BE2C (cell line): ENCODE data around the gene NRGN. TPM values are rescaled to one million over a fixed set of nuclear protein-coding genes. Genes with fewer than 3 reads are reported as not detected.

ENCODE experiments used
- DNase-seq: peaks from one replicate; pipeline ENCODE4 v3.0.0-alpha.2; 2020
- H3K27me3 ChIP-seq: fragments of 250-450 bp; sonication (Bioruptor Pico); 2 replicates; pipeline ENCODE4 v1.5.1; 2020; ENCODE audit warnings: mild to moderate bottlenecking
- H3K36me3 ChIP-seq: fragments of 250-450 bp; sonication (Bioruptor Pico); 2 replicates; pipeline ENCODE4 v1.5.1; 2020; ENCODE audit warnings: mild to moderate bottlenecking
- H3K4me1 ChIP-seq: fragments of 250-450 bp; sonication (Bioruptor Pico); 2 replicates; pipeline ENCODE4 v1.5.1; 2020
- H3K4me3 ChIP-seq: 2 replicates; pipeline ENCODE4 v1.5.1; 2011; ENCODE audit warnings: low read depth, low read length
- H3K9me3 ChIP-seq: fragments of 250-450 bp; sonication (Bioruptor Pico); 2 replicates; pipeline ENCODE4 v1.5.1; 2020
- CTCF ChIP-seq: IDR thresholded peaks from 2 replicates; pipeline ENCODE4 v1.5.1; 2012; ENCODE audit warnings: mild to moderate bottlenecking, low read depth, low read length
- polyA plus RNA-seq: library from polyadenylated mRNA; unstranded; fragments of >200 nt; gene quantifications from one replicate; pipeline ENCODE4 v1.2.1, GENCODE V29; 2012; ENCODE audit warnings: low read depth, missing spikeins; ENCODE audit not compliant: insufficient read length, insufficient read depth

The NRGN gene
- 55.6 TPM for polyA plus RNA-seq

- DNase-seq, result peak; percentile 96
- no peaks in the 10 kb centered on the region for H3K9me3 ChIP-seq
- TF ChIP-seq CTCF, result no peak
- H3K4me3 ChIP-seq, result peak within 1 kb of the TSS; percentile 66
- no peaks in the 10 kb centered on the region; the same call in 1 of the 2 replicates for H3K4me1 ChIP-seq
- no peaks in the 10 kb centered on the region for H3K36me3 ChIP-seq
- no peaks in the 10 kb centered on the region for H3K27me3 ChIP-seq
Observed at GRCh38 chr11:124739479-124740276, at the start of gene NRGN. Gene NRGN, plus strand, starts transcription at chr11:124739942. Its CDS starts 143 bp downstream, at chr11:124740085.

DNA sequence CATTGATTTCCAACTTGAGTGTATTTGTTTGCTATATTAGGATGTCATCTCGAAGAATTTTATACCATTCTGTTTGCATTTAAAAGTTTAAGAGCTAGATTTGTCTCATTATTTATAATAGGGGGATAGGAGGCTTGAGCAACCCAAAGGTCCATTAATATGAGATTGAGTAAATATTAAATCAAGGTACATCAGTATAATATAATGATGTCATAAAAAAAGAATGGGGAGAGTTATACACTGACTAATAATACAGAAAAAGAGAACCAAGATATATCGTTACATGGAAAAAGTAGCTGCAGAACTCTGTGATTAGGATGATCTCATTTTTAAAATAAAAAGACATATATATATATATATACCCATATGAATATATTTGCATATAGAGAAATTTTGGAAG, 46.6 kb upstream of the NRGN start:
- DNase-seq, result no peak
- no peaks in the 10 kb centered on the region for H3K4me1 ChIP-seq
- H3K36me3 ChIP-seq, result no peaks in the 10 kb centered on the region
- TF ChIP-seq CTCF, result no peak
- H3K9me3 ChIP-seq, result no peaks in the 10 kb centered on the region
- no peak overlapping the region for H3K4me3 ChIP-seq
- no peaks in the 10 kb centered on the region for H3K27me3 ChIP-seq

DNA sequence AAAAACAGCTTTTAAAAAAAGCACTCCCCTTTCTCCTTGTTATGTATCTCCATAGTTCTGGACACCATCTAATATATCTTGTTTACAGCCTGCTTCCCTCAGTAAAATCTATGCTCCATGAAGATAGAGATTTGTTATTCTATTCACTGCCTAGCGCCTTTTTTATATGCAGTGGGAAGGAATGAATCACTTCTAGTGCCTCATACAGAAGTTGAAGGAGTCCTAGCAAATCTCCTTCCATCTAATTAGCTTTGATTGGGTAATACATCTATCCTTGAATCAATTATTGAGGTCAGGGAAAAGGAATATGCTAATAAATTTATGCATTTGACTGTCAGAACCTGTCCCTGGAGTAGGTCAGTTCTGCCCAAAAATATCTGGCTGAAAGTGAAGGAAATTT, 40.2 kb upstream of the NRGN start:
- no peaks in the 10 kb centered on the region for H3K4me1 ChIP-seq
- H3K36me3 ChIP-seq, result no peaks in the 10 kb centered on the region
- no peaks in the 10 kb centered on the region for H3K9me3 ChIP-seq
- H3K4me3 ChIP-seq, result no peak overlapping the region
- no peak for DNase-seq
- TF ChIP-seq CTCF, result no peak
- no peaks in the 10 kb centered on the region; the same call in 1 of the 2 replicates for H3K27me3 ChIP-seq

GRCh38 chr11:124700028-124700427, 39.7 kb upstream of the NRGN start:
- no peak for DNase-seq
- TF ChIP-seq CTCF, result no peak
- Histone ChIP-seq H3K9me3 (no peaks in the 10 kb centered on the region), H3K4me1 (no peaks in the 10 kb centered on the region), H3K27me3 (no peaks in the 10 kb centered on the region; the same call in 1 of the 2 replicates), H3K4me3 (no peak overlapping the region), H3K36me3 (no peaks in the 10 kb centered on the region)

- Histone ChIP-seq H3K4me3 (no peak overlapping the region), H3K36me3 (no peaks in the 10 kb centered on the region), H3K27me3 (peaks cover 27% of the 10 kb centered on the region), H3K4me1 (no peaks in the 10 kb centered on the region), H3K9me3 (no peaks in the 10 kb centered on the region)
- no peak for TF ChIP-seq CTCF
- no peak for DNase-seq
Observed at GRCh38 chr11:124707829-124708228, 31.9 kb upstream of the NRGN start.

DNA sequence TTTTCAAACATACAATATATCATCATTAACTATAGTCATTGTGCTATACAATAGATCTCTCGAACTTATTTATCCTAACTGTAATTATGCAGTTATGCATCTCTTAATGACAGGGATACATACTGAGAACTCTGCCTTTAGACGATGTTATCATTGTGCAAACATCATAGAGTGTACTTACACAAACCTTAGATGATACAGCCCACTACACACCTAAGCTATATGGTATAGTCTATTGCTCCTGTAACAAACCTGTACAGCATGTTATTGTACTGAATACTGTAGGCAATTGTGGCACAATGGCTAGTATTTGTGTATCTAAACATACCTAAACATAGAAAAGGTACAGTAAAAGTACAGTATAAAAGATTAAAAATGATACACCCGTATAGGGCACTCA, 27.4 kb upstream of the NRGN start:
- Histone ChIP-seq H3K4me3 (no peak overlapping the region), H3K27me3 (peaks cover 25% of the 10 kb centered on the region), H3K9me3 (no peaks in the 10 kb centered on the region), H3K4me1 (no peaks in the 10 kb centered on the region), H3K36me3 (no peaks in the 10 kb centered on the region)
- DNase-seq, result no peak
- no peak for TF ChIP-seq CTCF
